HepG2 (cell line): Measurements from ENCODE around the gene PXMP4. TPM values are rescaled to one million over a fixed set of nuclear protein-coding genes. Genes with fewer than 3 reads are reported as not detected.

ENCODE experiments used
- ATAC-seq: fragments of 200-7000 bp; cut with Tn5 transposase; 3 replicates; pipeline ENCODE4 v1.9.1; 2020; ENCODE audit warnings: mild to moderate bottlenecking, moderate library complexity
- BruUV-seq: library from RNA; stranded (reverse); fragments of 400-500 nt; replicated peaks from 2 replicates; lab custom pipeline; 2021; lab: Mats Ljungman, UMichigan
- CTCF ChIA-PET: fragments of 300-600 bp; formaldehyde crosslinking; extraction: SDS; loops from one replicate; lab custom pipeline; 2021; ENCODE audit warnings: low total read pairs, inconsistent platforms, low intra/inter-chr PET ratio; lab: Yijun Ruan, JAX
- POLR2A ChIA-PET: fragments of 350-600 bp; sonication (Branson Sonifier 250); formaldehyde crosslinking; loops from one replicate; lab custom pipeline; 2020; ENCODE audit warnings: antibody characterized with exemption, inconsistent platforms; lab: Yijun Ruan, JAX
- DNase-seq: peaks from one replicate; pipeline ENCODE4 v3.0.0-alpha.2; 2015; ENCODE audit warnings: low spot score
- FAIRE-seq: peaks from 3 replicates; lab custom pipeline; 2011; peaks lifted over from hg19 to GRCh38; lab: Jason Lieb, UNC
- H2AFZ ChIP-seq: one replicate; pipeline ENCODE4 v1.6.1; 2011; ENCODE audit warnings: low read length, inconsistent platforms
- H3K27ac ChIP-seq: fragments of 300-600 bp; 3 replicates; pipeline ENCODE4 v1.8.0; 2011; ENCODE audit warnings: mixed run types, mild to moderate bottlenecking, mixed read lengths, low read length, inconsistent platforms; ENCODE audit not compliant: insufficient read depth; ENCODE audit errors: extremely low read length
- H3K27me3 ChIP-seq, 2 experiments: fragments of 200-600 bp in 1 of 2; 2 replicates in 1 of 2; 3 replicates in 1 of 2; pipeline versions ENCODE4 v1.6.0 to v1.8.0; 2011; ENCODE audit warnings: low read length in 2 of 2, mild to moderate bottlenecking in 2 of 2, moderate library complexity in 2 of 2, inconsistent platforms in 1 of 2; ENCODE audit not compliant: insufficient read depth in 2 of 2, control insufficient read depth in 1 of 2
- H3K36me3 ChIP-seq, 2 experiments: fragments of 200-600 bp in 1 of 2; replicated peaks in 1 of 2; 2 replicates in 1 of 2; 3 replicates in 1 of 2; pipeline versions ENCODE4 v1.5.1 to v1.8.0; 2011; ENCODE audit warnings: low read length in 2 of 2, inconsistent platforms in 1 of 2; ENCODE audit not compliant: insufficient read depth in 2 of 2, control insufficient read depth in 1 of 2
- H3K4me1 ChIP-seq: 2 replicates; pipeline ENCODE4 v1.5.1; 2012; ENCODE audit warnings: low read length, inconsistent platforms; ENCODE audit not compliant: insufficient read depth
- H3K4me2 ChIP-seq: 2 replicates; pipeline ENCODE4 v1.6.0; 2011; ENCODE audit warnings: low read depth, low read length, inconsistent platforms
- H3K4me3 ChIP-seq, 3 experiments: fragments of 200-600 bp in 1 of 3; sonication (generic), shearing (Covaris generic) in 1 of 3; replicated peaks in 1 of 3; 2 replicates each; pipeline ENCODE4 v1.5.1; 2011 to 2016; ENCODE audit warnings: low read length in 3 of 3, inconsistent platforms in 2 of 3, low read depth in 2 of 3, mild to moderate bottlenecking in 2 of 3, control low read depth in 1 of 3, mixed read lengths in 1 of 3; ENCODE audit not compliant: insufficient read depth in 1 of 3
- H3K79me2 ChIP-seq: one replicate; pipeline ENCODE4 v1.6.1; 2011; ENCODE audit warnings: low read length, inconsistent platforms; ENCODE audit not compliant: insufficient read depth
- H3K9ac ChIP-seq: 2 replicates; pipeline ENCODE4 v1.6.0; 2011; ENCODE audit warnings: mild to moderate bottlenecking, low read depth, low read length, inconsistent platforms; ENCODE audit not compliant: insufficient read depth
- H3K9me3 ChIP-seq: 2 replicates; pipeline ENCODE4 v1.5.1; 2012; ENCODE audit warnings: mild to moderate bottlenecking, low read length
- H4K20me1 ChIP-seq: 2 replicates; pipeline ENCODE4 v1.6.0; 2011; ENCODE audit warnings: inconsistent platforms, mild to moderate bottlenecking, low read length, moderate library complexity; ENCODE audit not compliant: insufficient read depth
- GABPA ChIP-seq, 2 experiments: IDR thresholded peaks; 2 replicates each; pipeline ENCODE4 v1.6.1; 2011 to 2016; ENCODE audit warnings: low read depth in 2 of 2, low read length in 1 of 2, missing biosample characterization in 1 of 2, missing genetic modification characterization in 1 of 2
- HDAC1 ChIP-seq: sonication (generic); formaldehyde crosslinking; IDR thresholded peaks from 2 replicates; pipeline ENCODE4 v1.5.1; 2020; ENCODE audit warnings: mild to moderate bottlenecking, missing genetic modification reagents
- NKX3-1 ChIP-seq: sonication (generic); formaldehyde crosslinking; IDR thresholded peaks from 2 replicates; pipeline ENCODE4 v1.5.0; 2020; ENCODE audit warnings: missing genetic modification reagents
- SIN3B ChIP-seq: fragments of 150-350 bp; IDR thresholded peaks from 2 replicates; pipeline ENCODE4 v1.6.1; 2014; ENCODE audit warnings: low read length
- ZNF317 ChIP-seq: sonication (generic); formaldehyde crosslinking; IDR thresholded peaks from 2 replicates; pipeline ENCODE4 v1.5.0; 2020; ENCODE audit warnings: mild to moderate bottlenecking, missing genetic modification reagents
- ZNF660 ChIP-seq: sonication (generic); formaldehyde crosslinking; IDR thresholded peaks from 2 replicates; pipeline ENCODE4 v1.5.1; 2020; ENCODE audit warnings: mild to moderate bottlenecking, low read depth, missing genetic modification reagents, borderline replicate concordance
- ZNF891 ChIP-seq: sonication (generic); formaldehyde crosslinking; IDR thresholded peaks from 2 replicates; pipeline ENCODE4 v1.5.0; 2020; ENCODE audit warnings: mild to moderate bottlenecking, missing genetic modification reagents
- WGBS: methylation state at CpG from one replicate; pipeline ENCODE4 v1.1.6; 2017; ENCODE audit warnings: low lambda C conversion rate; 5-methylcytosine and 5-hydroxymethylcytosine counted together
- in situ Hi-C: cut with HindIII; loops from 2 replicates; pipeline ENCODE4 v1.10.0; 2017; ENCODE audit warnings: low pct_unique_long_range_greater_than_20kb; ENCODE audit not compliant: extremely low pct_ligation_motif_present
- intact Hi-C: fragments of 100-400 bp; cut with micrococcal nuclease; formaldehyde crosslinking; loops from one replicate; pipeline ENCODE4 v1.10.0; 2022; ENCODE audit not compliant: unreplicated experiment
- polyA plus RNA-seq, 8 experiments: library from polyadenylated mRNA; depleted of rRNA in 3 of 8; stranded (reverse) in 7 of 8; unstranded in 1 of 8; fragments of >200 nt; fragmentation: Illumina TruSeq in 4 of 8; extraction: Trizol in 4 of 8; gene quantifications; 2 replicates each; pipeline versions ENCODE4 v1.2.1 to v1.2.3, GENCODE V29; 2011 to 2016; ENCODE audit warnings: low read depth in 4 of 8, missing spikeins in 1 of 8, mixed read lengths in 1 of 8; ENCODE audit not compliant: insufficient read depth in 1 of 8
- total RNA-seq, 5 experiments: library from RNA; depleted of rRNA; stranded (reverse); fragments of >200 nt; fragmentation: Illumina TruSeq; extraction: Trizol; gene quantifications; 2 replicates each; pipeline ENCODE4 v1.2.3, GENCODE V29; 2016; ENCODE audit warnings: low read depth in 1 of 5
- TF ChIP-seq, protein P1 (sequence below): sonication (generic); formaldehyde crosslinking; IDR thresholded peaks from 2 replicates; pipeline ENCODE4 v1.4.0; 2020; ENCODE audit warnings: missing genetic modification reagents
- TF ChIP-seq, protein P2 (sequence below): sonication (generic); formaldehyde crosslinking; IDR thresholded peaks from 2 replicates; pipeline ENCODE4 v1.4.0; 2020; ENCODE audit warnings: mild to moderate bottlenecking, missing genetic modification reagents

The PXMP4 gene
- total and polyA plus RNA-seq, 2 of the 13 experiments (the other 11 are each of a cell fraction or from before 2014, with no cell fraction given) = not detected

DNA sequence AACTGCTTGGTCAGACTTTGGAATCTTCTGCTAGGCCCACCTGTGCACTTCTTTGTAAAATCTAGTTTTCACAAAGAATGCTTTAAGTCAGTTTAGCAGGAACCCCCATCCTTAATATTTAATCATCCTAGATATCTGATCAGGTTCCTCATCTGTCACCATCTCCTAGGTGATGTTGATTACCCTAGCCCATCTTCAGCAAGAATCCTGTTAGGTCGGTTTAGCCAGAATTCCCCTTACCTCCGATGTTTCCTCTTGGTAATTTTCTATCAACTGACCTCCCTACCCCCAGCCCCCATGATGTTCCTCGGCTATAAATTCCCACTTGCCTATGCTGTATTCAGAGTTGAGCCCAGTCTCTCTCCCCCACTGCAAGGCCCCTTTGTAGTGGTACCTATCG is 9.0 kb upstream of the PXMP4 start:
- no peak for ATAC-seq
- Histone ChIP-seq H3K27ac (no peak overlapping the region), H3K79me2 (no peaks in the 10 kb centered on the region), H3K4me2 (no peak overlapping the region), H2AFZ (no peak overlapping the region), H3K27me3 (no peaks in the 10 kb centered on the region), H3K36me3 (no peaks in the 10 kb centered on the region), H3K9me3 (no peaks in the 10 kb centered on the region), H3K4me1 (peaks cover 54% of the 10 kb centered on the region), H4K20me1 (no peaks in the 10 kb centered on the region), H3K9ac (no peak overlapping the region), H3K4me3 (no peak overlapping the region)
- TF ChIP-seq SIN3B (no peak), NKX3-1 (CRISPR knock-in tag) (no peak), ZNF317 (no peak)
- TF ChIP-seq, protein P1, sequence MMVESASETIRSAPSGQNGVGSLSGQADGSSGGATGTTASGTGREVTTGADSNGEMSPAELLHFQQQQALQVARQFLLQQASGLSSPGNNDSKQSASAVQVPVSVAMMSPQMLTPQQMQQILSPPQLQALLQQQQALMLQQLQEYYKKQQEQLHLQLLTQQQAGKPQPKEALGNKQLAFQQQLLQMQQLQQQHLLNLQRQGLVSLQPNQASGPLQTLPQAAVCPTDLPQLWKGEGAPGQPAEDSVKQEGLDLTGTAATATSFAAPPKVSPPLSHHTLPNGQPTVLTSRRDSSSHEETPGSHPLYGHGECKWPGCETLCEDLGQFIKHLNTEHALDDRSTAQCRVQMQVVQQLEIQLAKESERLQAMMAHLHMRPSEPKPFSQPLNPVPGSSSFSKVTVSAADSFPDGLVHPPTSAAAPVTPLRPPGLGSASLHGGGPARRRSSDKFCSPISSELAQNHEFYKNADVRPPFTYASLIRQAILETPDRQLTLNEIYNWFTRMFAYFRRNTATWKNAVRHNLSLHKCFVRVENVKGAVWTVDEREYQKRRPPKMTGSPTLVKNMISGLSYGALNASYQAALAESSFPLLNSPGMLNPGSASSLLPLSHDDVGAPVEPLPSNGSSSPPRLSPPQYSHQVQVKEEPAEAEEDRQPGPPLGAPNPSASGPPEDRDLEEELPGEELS (CRISPR knock-in tag) = no peak
- intact Hi-C loops (no loop called here), in situ Hi-C loops (no loop called here)
- no peak for FAIRE-seq
- ChIA-PET CTCF (interaction anchor here (0.6 kb wide), 1 partner anchor 37 kb away, joined by 4 read pairs; no protein-coding TSS in a partner anchor), POLR2A (no interaction called here)
- no peak for DNase-seq
- 42% methylated on average over 4 of the region's 4 CpGs for WGBS
- no TSS peak for BruUV-seq

DNA sequence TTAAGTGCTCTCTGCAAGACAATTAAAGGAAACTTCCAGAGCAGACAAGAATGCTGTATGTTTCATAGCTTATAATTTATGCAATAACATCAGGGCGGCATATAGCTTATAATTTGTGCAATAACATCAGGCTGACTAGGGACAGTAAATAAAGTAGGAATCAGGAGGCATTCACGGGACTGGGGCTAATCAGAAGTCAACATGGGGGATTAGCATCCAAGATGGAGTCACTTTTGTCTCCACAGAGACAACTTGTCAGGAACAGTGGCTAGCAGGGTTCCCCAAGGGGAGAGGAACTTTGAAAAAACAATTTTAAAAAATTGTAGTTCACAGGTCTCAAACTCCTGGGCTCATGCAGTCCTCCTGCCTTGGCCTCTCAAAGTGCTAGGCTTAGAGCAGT is 8.4 kb upstream of the PXMP4 start:
- Histone ChIP-seq H3K4me1 (peaks cover 54% of the 10 kb centered on the region), H3K9ac (no peak overlapping the region), H3K27me3 (no peaks in the 10 kb centered on the region), H3K4me3 (no peak overlapping the region), H3K4me2 (no peak overlapping the region), H3K27ac (no peak overlapping the region), H4K20me1 (no peaks in the 10 kb centered on the region), H3K9me3 (no peaks in the 10 kb centered on the region), H2AFZ (no peak overlapping the region), H3K79me2 (no peaks in the 10 kb centered on the region), H3K36me3 (no peaks in the 10 kb centered on the region)
- ChIA-PET CTCF (no interaction called here), POLR2A (no interaction called here)
- in situ Hi-C loops (no loop called here), intact Hi-C loops (no loop called here)
- DNase-seq (no peak), ATAC-seq (no peak), FAIRE-seq (no peak)
- 44% methylated on average over 2 of the region's 2 CpGs for WGBS
- no TSS peak for BruUV-seq
- TF ChIP-seq ZNF891 (CRISPR knock-in tag) (no peak), HDAC1 (CRISPR knock-in tag) (no peak), ZNF660 (CRISPR knock-in tag) (no peak), GABPA (IDR thresholded peaks at IDR 0.05; ENCODE audit: low read depth, low read length) (no peak), GABPA (CRISPR knock-in tag; IDR thresholded peaks at IDR 0.05; ENCODE audit: low read depth) (no peak)
- TF ChIP-seq, protein P2, sequence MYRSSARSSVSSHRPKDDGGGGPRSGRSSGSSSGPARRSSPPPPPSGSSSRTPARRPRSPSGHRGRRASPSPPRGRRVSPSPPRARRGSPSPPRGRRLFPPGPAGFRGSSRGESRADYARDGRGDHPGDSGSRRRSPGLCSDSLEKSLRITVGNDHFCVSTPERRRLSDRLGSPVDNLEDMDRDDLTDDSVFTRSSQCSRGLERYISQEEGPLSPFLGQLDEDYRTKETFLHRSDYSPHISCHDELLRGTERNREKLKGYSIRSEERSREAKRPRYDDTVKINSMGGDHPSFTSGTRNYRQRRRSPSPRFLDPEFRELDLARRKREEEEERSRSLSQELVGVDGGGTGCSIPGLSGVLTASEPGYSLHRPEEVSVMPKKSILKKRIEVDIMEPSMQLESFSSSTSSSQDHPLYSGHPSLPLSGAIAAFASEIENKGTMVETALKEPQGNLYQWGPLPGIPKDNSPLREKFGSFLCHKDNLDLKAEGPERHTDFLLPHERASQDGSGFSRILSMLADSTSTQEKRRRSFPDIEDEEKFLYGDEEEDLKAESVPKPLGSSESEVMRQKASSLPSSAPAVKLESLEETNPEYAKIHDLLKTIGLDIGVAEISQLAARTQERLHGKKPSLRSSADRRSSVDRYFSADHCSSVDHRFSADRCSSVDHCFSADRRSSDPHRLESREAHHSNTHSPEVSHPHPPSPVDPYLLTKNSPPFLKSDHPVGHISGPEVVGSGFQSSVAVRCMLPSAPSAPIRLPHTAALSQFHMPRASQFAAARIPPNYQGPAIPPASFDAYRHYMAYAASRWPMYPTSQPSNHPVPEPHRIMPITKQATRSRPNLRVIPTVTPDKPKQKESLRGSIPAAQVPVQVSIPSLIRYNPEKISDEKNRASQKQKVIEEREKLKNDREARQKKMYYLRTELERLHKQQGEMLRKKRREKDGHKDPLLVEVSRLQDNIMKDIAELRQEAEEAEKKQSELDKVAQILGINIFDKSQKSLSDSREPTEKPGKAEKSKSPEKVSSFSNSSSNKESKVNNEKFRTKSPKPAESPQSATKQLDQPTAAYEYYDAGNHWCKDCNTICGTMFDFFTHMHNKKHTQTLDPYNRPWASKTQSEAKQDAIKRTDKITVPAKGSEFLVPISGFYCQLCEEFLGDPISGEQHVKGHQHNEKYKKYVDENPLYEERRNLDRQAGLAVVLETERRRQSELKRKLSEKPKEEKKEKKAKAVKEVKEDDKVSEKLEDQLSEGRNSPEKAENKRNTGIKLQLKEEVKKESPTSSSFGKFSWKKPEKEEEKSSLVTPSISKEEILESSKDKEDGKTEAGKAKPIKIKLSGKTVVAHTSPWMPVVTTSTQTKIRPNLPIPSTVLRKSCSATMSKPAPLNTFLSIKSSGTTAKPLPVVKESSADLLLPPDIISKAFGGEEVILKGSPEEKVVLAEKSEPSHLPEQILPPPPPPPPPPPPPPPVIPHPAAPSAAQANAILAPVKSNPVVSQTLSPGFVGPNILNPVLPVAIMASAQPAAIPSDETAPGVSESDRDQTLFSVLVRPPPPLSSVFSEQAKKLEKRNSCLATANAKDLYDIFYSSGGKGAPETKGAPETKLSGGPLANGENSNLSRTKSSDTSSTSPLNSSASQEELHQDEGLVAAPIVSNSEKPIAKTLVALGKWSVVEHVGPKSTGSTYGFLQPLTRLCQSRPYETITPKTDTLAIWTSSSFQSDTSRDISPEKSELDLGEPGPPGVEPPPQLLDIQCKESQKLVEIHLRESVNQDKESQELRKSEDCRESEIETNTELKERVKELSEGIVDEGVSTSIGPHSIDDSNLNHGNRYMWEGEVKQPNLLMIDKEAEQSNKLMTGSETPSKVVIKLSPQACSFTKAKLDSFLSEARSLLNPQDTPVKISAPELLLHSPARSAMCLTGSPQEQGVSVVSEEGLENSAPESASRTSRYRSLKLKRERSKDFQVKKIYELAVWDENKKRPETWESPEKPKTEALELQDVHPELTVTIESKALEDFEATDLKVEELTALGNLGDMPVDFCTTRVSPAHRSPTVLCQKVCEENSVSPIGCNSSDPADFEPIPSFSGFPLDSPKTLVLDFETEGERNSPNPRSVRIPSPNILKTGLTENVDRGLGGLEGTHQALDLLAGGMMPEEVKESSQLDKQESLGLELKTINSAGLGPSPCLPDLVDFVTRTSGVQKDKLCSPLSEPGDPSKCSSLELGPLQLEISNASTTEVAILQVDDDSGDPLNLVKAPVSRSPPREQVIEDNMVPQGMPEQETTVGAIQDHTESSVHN (CRISPR knock-in tag) = no peak
